HEK293 (cell line): ENCODE measurements around the gene PTK7.

Source experiments
- BCL11A ChIP-seq: fragments of 450-650 bp; formaldehyde crosslinking; IDR thresholded peaks from 2 replicates; pipeline ENCODE4 v1.5.1; 2016; ENCODE audit warnings: low read depth, missing biosample characterization, missing genetic modification characterization
- EGR2 ChIP-seq: fragments of 450-650 bp; formaldehyde crosslinking; IDR thresholded peaks from 2 replicates; pipeline ENCODE4 v1.5.1; 2016; ENCODE audit warnings: low read depth, missing biosample characterization, missing genetic modification characterization
- HIC1 ChIP-seq: fragments of 450-650 bp; formaldehyde crosslinking; IDR thresholded peaks from 2 replicates; pipeline ENCODE4 v1.5.1; 2016; ENCODE audit warnings: missing biosample characterization, missing genetic modification characterization
- KLF1 ChIP-seq: fragments of 450-650 bp; formaldehyde crosslinking; IDR thresholded peaks from 2 replicates; pipeline ENCODE4 v1.5.1; 2016; ENCODE audit warnings: missing biosample characterization, missing genetic modification characterization
- MEIS1 ChIP-seq: sonication (generic); formaldehyde crosslinking; IDR thresholded peaks from 2 replicates; pipeline ENCODE4 v1.8.1; 2022; ENCODE audit warnings: missing genetic modification reagents, mild to moderate bottlenecking, borderline replicate concordance
- TSHZ1 ChIP-seq: fragments of 450-650 bp; formaldehyde crosslinking; IDR thresholded peaks from 2 replicates; pipeline ENCODE4 v1.5.1; 2016; ENCODE audit warnings: missing biosample characterization, missing genetic modification characterization, borderline replicate concordance
- YY2 ChIP-seq: fragments of 450-650 bp; formaldehyde crosslinking; IDR thresholded peaks from 2 replicates; pipeline ENCODE4 v1.5.1; 2016; ENCODE audit warnings: missing biosample characterization, missing genetic modification characterization
- ZBTB44 ChIP-seq: fragments of 450-650 bp; IDR thresholded peaks from 2 replicates; pipeline ENCODE4 v1.5.1; 2018; ENCODE audit warnings: missing biosample characterization, mild to moderate bottlenecking, missing genetic modification characterization
- ZBTB8A ChIP-seq: fragments of 450-650 bp; formaldehyde crosslinking; IDR thresholded peaks from 2 replicates; pipeline ENCODE4 v1.5.1; 2016; ENCODE audit warnings: missing biosample characterization, missing genetic modification characterization
- ZFP69B ChIP-seq: fragments of 450-650 bp; formaldehyde crosslinking; IDR thresholded peaks from 2 replicates; pipeline ENCODE4 v1.5.1; 2016; ENCODE audit warnings: missing biosample characterization, missing genetic modification characterization
- ZNF133 ChIP-seq: fragments of 450-650 bp; formaldehyde crosslinking; IDR thresholded peaks from 2 replicates; pipeline ENCODE4 v1.5.1; 2016; ENCODE audit warnings: missing biosample characterization, missing genetic modification characterization
- ZNF175 ChIP-seq: fragments of 450-650 bp; formaldehyde crosslinking; IDR thresholded peaks from 2 replicates; pipeline ENCODE4 v1.5.1; 2016; ENCODE audit warnings: missing biosample characterization, missing genetic modification characterization
- ZNF311 ChIP-seq: fragments of 450-650 bp; formaldehyde crosslinking; IDR thresholded peaks from 2 replicates; pipeline ENCODE4 v1.5.1; 2017; ENCODE audit warnings: missing biosample characterization, missing genetic modification characterization, borderline replicate concordance
- ZNF366 ChIP-seq: fragments of 450-650 bp; formaldehyde crosslinking; conservative IDR thresholded peaks from 2 replicates; pipeline ENCODE4 v1.5.1; 2016; ENCODE audit warnings: missing biosample characterization, missing genetic modification characterization
- ZNF423 ChIP-seq: fragments of 450-650 bp; formaldehyde crosslinking; IDR thresholded peaks from 2 replicates; pipeline ENCODE4 v1.5.1; 2016; ENCODE audit warnings: missing biosample characterization, missing genetic modification characterization
- ZNF544 ChIP-seq: fragments of 450-650 bp; formaldehyde crosslinking; IDR thresholded peaks from 2 replicates; pipeline ENCODE4 v1.5.0; 2017; ENCODE audit warnings: missing biosample characterization, missing genetic modification characterization
- ZNF555 ChIP-seq: fragments of 450-650 bp; formaldehyde crosslinking; conservative IDR thresholded peaks from 2 replicates; pipeline ENCODE4 v1.5.1; 2017; ENCODE audit warnings: missing biosample characterization, mild to moderate bottlenecking, missing genetic modification characterization, inconsistent platforms
- ZNF561 ChIP-seq: fragments of 450-650 bp; IDR thresholded peaks from 2 replicates; pipeline ENCODE4 v1.5.1; 2018; ENCODE audit warnings: missing biosample characterization, missing genetic modification characterization, borderline replicate concordance
- ZNF600 ChIP-seq: fragments of 450-650 bp; formaldehyde crosslinking; IDR thresholded peaks from 2 replicates; pipeline ENCODE4 v1.5.1; 2016; ENCODE audit warnings: missing biosample characterization, missing genetic modification characterization
- ZNF624 ChIP-seq: fragments of 450-650 bp; formaldehyde crosslinking; IDR thresholded peaks from 2 replicates; pipeline ENCODE4 v1.5.1; 2017; ENCODE audit warnings: missing biosample characterization, missing genetic modification characterization
- ZNF792 ChIP-seq: fragments of 450-650 bp; formaldehyde crosslinking; IDR thresholded peaks from 2 replicates; pipeline ENCODE4 v1.5.1; 2016; ENCODE audit warnings: missing biosample characterization, missing genetic modification characterization
- ZSCAN30 ChIP-seq: fragments of 450-650 bp; IDR thresholded peaks from 2 replicates; pipeline ENCODE4 v1.5.1; 2018; ENCODE audit warnings: missing biosample characterization, mild to moderate bottlenecking, missing genetic modification characterization, moderate library complexity
- ZSCAN5A ChIP-seq: fragments of 450-650 bp; formaldehyde crosslinking; IDR thresholded peaks from 2 replicates; pipeline ENCODE4 v1.5.1; 2016; ENCODE audit warnings: missing biosample characterization, missing genetic modification characterization
- TF ChIP-seq, protein P1 (sequence below): fragments of 450-650 bp; formaldehyde crosslinking; IDR thresholded peaks from 2 replicates; pipeline ENCODE4 v1.5.1; 2016; ENCODE audit warnings: missing biosample characterization, missing genetic modification characterization
- TF ChIP-seq, protein P2 (sequence below): fragments of 450-650 bp; formaldehyde crosslinking; IDR thresholded peaks from 2 replicates; pipeline ENCODE4 v1.5.1; 2016; ENCODE audit warnings: missing biosample characterization, missing genetic modification characterization
- TF ChIP-seq, protein P3 (sequence below): fragments of 450-650 bp; formaldehyde crosslinking; IDR thresholded peaks from 2 replicates; pipeline ENCODE4 v1.5.1; 2016; ENCODE audit warnings: missing biosample characterization, missing genetic modification characterization, borderline replicate concordance

The PTK7 gene

DNA sequence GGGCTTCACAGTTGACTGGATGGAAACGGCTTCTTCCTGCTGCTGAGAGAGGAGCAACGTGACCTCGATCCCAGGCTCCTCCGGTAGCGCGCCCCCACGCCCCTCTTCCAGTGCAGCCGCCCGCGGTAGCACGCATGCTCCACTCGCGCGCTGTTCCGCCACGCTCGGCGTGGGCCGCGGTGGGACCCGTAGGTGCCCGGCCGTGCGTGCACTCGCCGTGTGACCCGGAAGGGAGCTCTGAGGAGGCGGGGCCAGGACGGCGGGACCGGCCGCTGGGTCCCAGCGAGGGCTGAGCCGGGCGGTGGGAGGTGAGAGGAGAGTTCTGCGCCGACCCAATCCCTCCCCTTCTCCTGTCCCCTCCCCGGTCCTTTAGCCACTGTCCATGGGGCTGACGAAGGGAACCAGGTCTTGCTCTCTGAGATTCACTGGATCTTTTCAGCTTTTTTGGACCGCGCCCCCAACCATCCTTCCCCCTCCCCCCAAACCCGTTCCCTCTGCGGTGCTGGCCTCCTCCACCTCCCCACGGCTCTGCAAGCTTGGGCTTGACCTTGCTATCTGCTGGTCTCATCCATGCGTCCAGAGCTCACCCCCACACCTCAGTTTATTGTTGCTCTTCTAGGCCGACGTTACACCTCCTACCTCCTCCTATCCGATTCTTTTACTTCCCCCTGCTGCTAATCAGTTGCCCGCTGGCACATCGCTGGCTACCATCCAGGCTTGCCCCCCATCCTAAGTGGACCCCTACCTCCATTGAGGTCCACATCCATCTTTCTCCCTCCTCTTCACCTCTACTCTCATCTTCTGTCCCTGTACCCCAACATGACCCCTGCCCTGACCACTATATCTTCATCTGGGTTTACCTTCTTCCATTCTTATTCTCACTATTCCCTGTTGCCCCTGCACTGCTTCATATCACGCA lies 106.1 kb downstream of the PTK7 start, which contains the start of gene CUL9 (continued):
- TF ChIP-seq ZFP69B (tag by site-specific recombination) (peak; percentile 99), ZNF133 (no peak), ZNF366 (tag by site-specific recombination) (peak; percentile 76), ZNF561 (peak; percentile 86; the same call in 1 of the 2 replicates), ZSCAN5A (tag by site-specific recombination) (0 out of 2 replicates have a peak, but pooled peaks have one; percentile 57), ZNF600 (tag by site-specific recombination) (peak; percentile 94), ZBTB44 (tag by site-specific recombination) (no peak), TSHZ1 (no peak), ZNF175 (tag by site-specific recombination) (no peak), ZNF792 (tag by site-specific recombination) (no peak), ZNF555 (no peak), ZNF423 (tag by site-specific recombination) (peak; percentile 71), ZBTB8A (tag by site-specific recombination) (peak; percentile 55), ZNF311 (no peak), YY2 (tag by site-specific recombination) (no peak), ZNF624 (tag by site-specific recombination) (no peak), EGR2 (tag by site-specific recombination) (peak; percentile 73), BCL11A (peak; percentile 32; the same call in 1 of the 2 replicates), KLF1 (tag by site-specific recombination) (peak; percentile 31; the same call in 1 of the 2 replicates), MEIS1 (no peak), ZSCAN30 (tag by site-specific recombination) (peak; percentile 79; the same call in 1 of the 2 replicates), HIC1 (peak; percentile 82), ZNF544 (tag by site-specific recombination) (no peak)
- TF ChIP-seq, protein P1, sequence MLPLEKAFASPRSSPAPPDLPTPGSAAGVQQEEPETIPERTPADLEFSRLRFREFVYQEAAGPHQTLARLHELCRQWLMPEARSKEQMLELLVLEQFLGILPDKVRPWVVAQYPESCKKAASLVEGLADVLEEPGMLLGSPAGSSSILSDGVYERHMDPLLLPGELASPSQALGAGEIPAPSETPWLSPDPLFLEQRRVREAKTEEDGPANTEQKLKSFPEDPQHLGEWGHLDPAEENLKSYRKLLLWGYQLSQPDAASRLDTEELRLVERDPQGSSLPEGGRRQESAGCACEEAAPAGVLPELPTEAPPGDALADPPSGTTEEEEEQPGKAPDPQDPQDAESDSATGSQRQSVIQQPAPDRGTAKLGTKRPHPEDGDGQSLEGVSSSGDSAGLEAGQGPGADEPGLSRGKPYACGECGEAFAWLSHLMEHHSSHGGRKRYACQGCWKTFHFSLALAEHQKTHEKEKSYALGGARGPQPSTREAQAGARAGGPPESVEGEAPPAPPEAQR (tag by site-specific recombination) = no peak
- TF ChIP-seq, protein P2, sequence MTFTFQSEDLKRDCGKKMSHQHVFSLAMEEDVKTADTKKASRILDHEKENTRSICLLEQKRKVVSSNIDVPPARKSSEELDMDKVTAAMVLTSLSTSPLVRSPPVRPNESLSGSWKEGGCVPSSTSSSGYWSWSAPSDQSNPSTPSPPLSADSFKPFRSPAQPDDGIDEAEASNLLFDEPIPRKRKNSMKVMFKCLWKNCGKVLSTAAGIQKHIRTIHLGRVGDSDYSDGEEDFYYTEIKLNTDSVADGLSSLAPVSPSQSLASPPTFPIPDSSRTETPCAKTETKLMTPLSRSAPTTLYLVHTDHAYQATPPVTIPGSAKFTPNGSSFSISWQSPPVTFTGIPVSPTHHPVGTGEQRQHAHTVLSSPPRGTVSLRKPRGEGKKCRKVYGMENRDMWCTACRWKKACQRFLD = no peak
- TF ChIP-seq, protein P3, sequence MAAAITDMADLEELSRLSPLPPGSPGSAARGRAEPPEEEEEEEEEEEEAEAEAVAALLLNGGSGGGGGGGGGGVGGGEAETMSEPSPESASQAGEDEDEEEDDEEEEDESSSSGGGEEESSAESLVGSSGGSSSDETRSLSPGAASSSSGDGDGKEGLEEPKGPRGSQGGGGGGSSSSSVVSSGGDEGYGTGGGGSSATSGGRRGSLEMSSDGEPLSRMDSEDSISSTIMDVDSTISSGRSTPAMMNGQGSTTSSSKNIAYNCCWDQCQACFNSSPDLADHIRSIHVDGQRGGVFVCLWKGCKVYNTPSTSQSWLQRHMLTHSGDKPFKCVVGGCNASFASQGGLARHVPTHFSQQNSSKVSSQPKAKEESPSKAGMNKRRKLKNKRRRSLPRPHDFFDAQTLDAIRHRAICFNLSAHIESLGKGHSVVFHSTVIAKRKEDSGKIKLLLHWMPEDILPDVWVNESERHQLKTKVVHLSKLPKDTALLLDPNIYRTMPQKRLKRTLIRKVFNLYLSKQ (tag by site-specific recombination) = no peak
